Mucosa of stomach (tissue), 1 donor: ENCODE data around the gene PDE4C.
"Not testable (repeated sequence)": the region's sequence is repeated elsewhere in the genome, so short reads cannot be mapped to it uniquely, and the experiment has no call there.

Source experiments
- H3K27me3 ChIP-seq: one replicate; pipeline ENCODE4 v1.7.0; 2013; ENCODE audit warnings: mild to moderate bottlenecking, low read length; ENCODE audit not compliant: control insufficient read depth, insufficient read depth
- H3K36me3 ChIP-seq: one replicate; pipeline ENCODE4 v1.7.0; 2013; ENCODE audit warnings: low read length; ENCODE audit not compliant: control insufficient read depth, insufficient read depth
- H3K4me1 ChIP-seq: one replicate; pipeline ENCODE4 v1.7.0; 2013; ENCODE audit warnings: mild to moderate bottlenecking, low read length; ENCODE audit not compliant: control insufficient read depth, insufficient read depth
- H3K4me3 ChIP-seq: one replicate; pipeline ENCODE4 v1.7.0; 2013; ENCODE audit warnings: low read length
- H3K9ac ChIP-seq: one replicate; pipeline ENCODE4 v1.7.0; 2013; ENCODE audit warnings: mild to moderate bottlenecking, low read length, moderate library complexity
- H3K9me3 ChIP-seq: one replicate; pipeline ENCODE4 v1.7.0; 2013; ENCODE audit warnings: mild to moderate bottlenecking, low read length, moderate library complexity; ENCODE audit not compliant: control insufficient read depth
- donor health status: Pancreatic carcinoma.

The PDE4C gene

GRCh38 chr19:18216789-18217188, 9.4 kb downstream of the PDE4C start:
- no peak overlapping the region for H3K4me3 ChIP-seq
- H3K9me3 ChIP-seq: no peaks in the 10 kb centered on the region
- H3K9ac ChIP-seq: no peak overlapping the region
- no peaks in the 10 kb centered on the region for H3K36me3 ChIP-seq
- no peaks in the 10 kb centered on the region for H3K4me1 ChIP-seq
- H3K27me3 ChIP-seq: peaks cover 8% of the 10 kb centered on the region

GRCh38 chr19:18214779-18215433, 11.3 kb downstream of the PDE4C start:
- Histone ChIP-seq H3K9me3 (no peaks in the 10 kb centered on the region), H3K36me3 (no peaks in the 10 kb centered on the region), H3K9ac (no peak overlapping the region), H3K27me3 (no peaks in the 10 kb centered on the region), H3K4me1 (no peaks in the 10 kb centered on the region), H3K4me3 (no peak overlapping the region)

- H3K36me3 ChIP-seq: no peaks in the 10 kb centered on the region
- no peaks in the 10 kb centered on the region for H3K9me3 ChIP-seq
- H3K27me3 ChIP-seq: peaks cover 4% of the 10 kb centered on the region
- H3K4me3 ChIP-seq: no peak overlapping the region
- H3K4me1 ChIP-seq: no peaks in the 10 kb centered on the region
- no peak overlapping the region for H3K9ac ChIP-seq
Measured at GRCh38 chr19:18211683-18212082, 14.6 kb downstream of the PDE4C start.

GRCh38 chr19:18209912-18210311, 16.3 kb downstream of the PDE4C start:
- H3K9me3 ChIP-seq, H3K4me1 ChIP-seq, H3K9ac ChIP-seq, H3K4me3 ChIP-seq, H3K27me3 ChIP-seq, H3K36me3 ChIP-seq: not testable (repeated sequence)

GRCh38 chr19:18208098-18208951, 17.9 kb downstream of the PDE4C start:
- Histone ChIP-seq H3K27me3 (peaks cover 4% of the 10 kb centered on the region), H3K36me3 (no peaks in the 10 kb centered on the region), H3K9me3 (no peaks in the 10 kb centered on the region), H3K4me1 (peaks cover 10% of the 10 kb centered on the region), H3K9ac (no peak overlapping the region), H3K4me3 (no peak overlapping the region)

- Histone ChIP-seq H3K9ac (no peak overlapping the region), H3K27me3 (peaks cover 4% of the 10 kb centered on the region), H3K4me3 (no peak overlapping the region), H3K9me3 (no peaks in the 10 kb centered on the region), H3K36me3 (no peaks in the 10 kb centered on the region), H3K4me1 (peaks cover 18% of the 10 kb centered on the region)
Measured at GRCh38 chr19:18206018-18206417, 20.2 kb downstream of the PDE4C start.

GRCh38 chr19:18205200-18205892, 20.9 kb downstream of the PDE4C start:
- Histone ChIP-seq H3K27me3 (peaks cover 4% of the 10 kb centered on the region), H3K4me3 (peak overlapping the region; percentile 56), H3K9ac (peak overlapping the region; percentile 86), H3K4me1 (peaks cover 18% of the 10 kb centered on the region), H3K9me3 (no peaks in the 10 kb centered on the region), H3K36me3 (no peaks in the 10 kb centered on the region)

- Histone ChIP-seq H3K27me3 (peaks cover 4% of the 10 kb centered on the region), H3K4me1 (peaks cover 18% of the 10 kb centered on the region)
Measured at GRCh38 chr19:18204394-18205199, 21.6 kb downstream of the PDE4C start.

GRCh38 chr19:18203863-18204393, 22.3 kb downstream of the PDE4C start, which contains the start of gene RAB3A:
Gene RAB3A, minus strand, starts transcription at chr19:18204042. Its CDS starts 1,302 bp downstream, at chr19:18202740.
- H3K9ac ChIP-seq: peak within 1 kb of the TSS; percentile 86
- peak within 1 kb of the TSS; percentile 65 for H3K4me3 ChIP-seq
- peaks cover 4% of the 10 kb centered on the region for H3K27me3 ChIP-seq
- peaks cover 18% of the 10 kb centered on the region for H3K4me1 ChIP-seq
- H3K36me3 ChIP-seq: no peaks in the 10 kb centered on the region
- H3K9me3 ChIP-seq: no peaks in the 10 kb centered on the region

More at GRCh38 chr19:18204394-18205199, 21.6 kb downstream of the PDE4C start:
- Histone ChIP-seq H3K36me3 (no peaks in the 10 kb centered on the region), H3K4me3 (peak overlapping the region; percentile 56), H3K9ac (peak overlapping the region; percentile 86), H3K9me3 (no peaks in the 10 kb centered on the region)

- Histone ChIP-seq H3K4me1 (peaks cover 18% of the 10 kb centered on the region), H3K9me3 (no peaks in the 10 kb centered on the region), H3K4me3 (peak overlapping the region; percentile 65), H3K9ac (peak overlapping the region; percentile 50), H3K36me3 (no peaks in the 10 kb centered on the region), H3K27me3 (no peaks in the 10 kb centered on the region)
Measured at GRCh38 chr19:18203408-18203862, 22.8 kb downstream of the PDE4C start.

- Histone ChIP-seq H3K27me3 (no peaks in the 10 kb centered on the region), H3K9ac (no peak overlapping the region), H3K36me3 (no peaks in the 10 kb centered on the region), H3K9me3 (no peaks in the 10 kb centered on the region), H3K4me3 (peak overlapping the region; percentile 65), H3K4me1 (peaks cover 18% of the 10 kb centered on the region)
Measured at GRCh38 chr19:18202778-18203407, 23.3 kb downstream of the PDE4C start.
